Neural crest cell (in vitro differentiated cells): ENCODE data around the gene BCR. TPM values are rescaled to one million over a fixed set of nuclear protein-coding genes. Genes with fewer than 3 reads are reported as not detected.

Experiments
- DNase-seq: peaks from one replicate; pipeline ENCODE4 v3.0.0; 2021; ENCODE audit warnings: low read depth, mixed read lengths, low spot score
- H3K27ac Mint-ChIP-seq: one replicate; pipeline ENCODE4 v1.8.0; 2021; ENCODE audit warnings: mild to moderate bottlenecking, mixed read lengths; ENCODE audit not compliant: unreplicated experiment
- H3K27me3 Mint-ChIP-seq: 2 replicates; pipeline ENCODE4 v1.8.0; 2021; ENCODE audit warnings: low read depth, mild to moderate bottlenecking, mixed read lengths
- H3K36me3 Mint-ChIP-seq: 2 replicates; pipeline ENCODE4 v1.8.0; 2021; ENCODE audit warnings: low read depth, mild to moderate bottlenecking, mixed read lengths
- H3K4me1 Mint-ChIP-seq: 2 replicates; pipeline ENCODE4 v1.8.0; 2021; ENCODE audit warnings: mixed read lengths
- H3K4me3 Mint-ChIP-seq: one replicate; pipeline ENCODE4 v1.8.0; 2021; ENCODE audit warnings: mild to moderate bottlenecking, mixed read lengths
- H3K9me3 Mint-ChIP-seq: 2 replicates; pipeline ENCODE4 v1.8.0; 2021; ENCODE audit warnings: mixed read lengths
- total RNA-seq: library from RNA; stranded (reverse); gene quantifications from 2 replicates; pipeline ENCODE4 v1.2.1, GENCODE V29; 2021
- TF ChIP-seq, protein P1 (sequence below): fragments of 200-600 bp; sonication (generic); conservative IDR thresholded peaks from 2 replicates; pipeline ENCODE4 v1.5.0; 2021; ENCODE audit warnings: antibody characterized with exemption, mild to moderate bottlenecking

The BCR gene
- total RNA-seq, 1 donor from 2014 or later: 54.2 TPM

DNA sequence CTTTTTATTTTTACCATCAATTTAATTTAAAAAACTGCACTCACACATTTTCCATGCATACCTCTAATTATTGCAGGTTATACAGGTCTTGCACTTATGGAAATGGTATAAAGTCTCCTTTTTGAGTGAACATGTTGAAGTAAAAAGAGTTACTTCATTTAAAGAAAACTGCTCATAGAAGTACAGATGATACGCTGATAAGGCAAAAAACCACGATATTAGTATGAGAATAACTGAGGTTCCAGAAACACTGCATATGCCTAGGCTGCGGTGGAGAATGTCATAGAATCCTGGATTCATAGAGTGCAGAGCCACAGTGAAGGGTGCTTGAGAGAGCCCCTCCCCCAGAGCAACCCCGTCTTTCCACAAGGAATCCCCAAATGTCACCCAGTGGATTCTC lies 175.8 kb downstream of the BCR start:
- Mint-ChIP-seq H3K27ac (no peak overlapping the region), H3K4me1 (peaks cover 7% of the 10 kb centered on the region), H3K36me3 (no peaks in the 10 kb centered on the region), H3K4me3 (no peak overlapping the region), H3K9me3 (no peaks in the 10 kb centered on the region), H3K27me3 (peaks cover 44% of the 10 kb centered on the region)
- no peak for DNase-seq
- TF ChIP-seq, protein P1, sequence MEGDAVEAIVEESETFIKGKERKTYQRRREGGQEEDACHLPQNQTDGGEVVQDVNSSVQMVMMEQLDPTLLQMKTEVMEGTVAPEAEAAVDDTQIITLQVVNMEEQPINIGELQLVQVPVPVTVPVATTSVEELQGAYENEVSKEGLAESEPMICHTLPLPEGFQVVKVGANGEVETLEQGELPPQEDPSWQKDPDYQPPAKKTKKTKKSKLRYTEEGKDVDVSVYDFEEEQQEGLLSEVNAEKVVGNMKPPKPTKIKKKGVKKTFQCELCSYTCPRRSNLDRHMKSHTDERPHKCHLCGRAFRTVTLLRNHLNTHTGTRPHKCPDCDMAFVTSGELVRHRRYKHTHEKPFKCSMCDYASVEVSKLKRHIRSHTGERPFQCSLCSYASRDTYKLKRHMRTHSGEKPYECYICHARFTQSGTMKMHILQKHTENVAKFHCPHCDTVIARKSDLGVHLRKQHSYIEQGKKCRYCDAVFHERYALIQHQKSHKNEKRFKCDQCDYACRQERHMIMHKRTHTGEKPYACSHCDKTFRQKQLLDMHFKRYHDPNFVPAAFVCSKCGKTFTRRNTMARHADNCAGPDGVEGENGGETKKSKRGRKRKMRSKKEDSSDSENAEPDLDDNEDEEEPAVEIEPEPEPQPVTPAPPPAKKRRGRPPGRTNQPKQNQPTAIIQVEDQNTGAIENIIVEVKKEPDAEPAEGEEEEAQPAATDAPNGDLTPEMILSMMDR: no peak

DNA sequence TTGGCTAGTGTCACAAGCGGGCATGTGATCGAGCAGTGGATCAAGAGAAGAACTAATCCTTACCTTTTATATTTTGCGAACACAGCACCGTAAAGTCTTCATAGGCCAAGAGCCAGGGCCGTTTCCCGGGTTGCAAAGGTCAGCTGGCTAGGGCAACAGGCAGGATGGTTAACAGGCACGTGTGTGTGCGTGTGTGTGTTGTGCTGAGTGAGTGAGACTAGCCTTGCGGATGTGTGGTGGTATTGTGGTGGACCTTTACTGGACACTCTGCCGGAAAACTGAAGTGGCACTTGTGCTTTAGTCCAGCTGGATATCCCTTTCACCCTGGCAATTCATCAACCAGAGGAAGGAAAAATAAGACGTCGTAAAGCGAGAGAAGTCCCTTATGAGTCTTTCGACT lies 176.7 kb downstream of the BCR start:
- Mint-ChIP-seq H3K4me3 (no peak overlapping the region), H3K9me3 (no peaks in the 10 kb centered on the region), H3K36me3 (no peaks in the 10 kb centered on the region), H3K27ac (peak overlapping the region; percentile 74), H3K4me1 (peaks cover 7% of the 10 kb centered on the region), H3K27me3 (peaks cover 44% of the 10 kb centered on the region)
- DNase-seq: no peak
- TF ChIP-seq, protein P1: no peak

DNA sequence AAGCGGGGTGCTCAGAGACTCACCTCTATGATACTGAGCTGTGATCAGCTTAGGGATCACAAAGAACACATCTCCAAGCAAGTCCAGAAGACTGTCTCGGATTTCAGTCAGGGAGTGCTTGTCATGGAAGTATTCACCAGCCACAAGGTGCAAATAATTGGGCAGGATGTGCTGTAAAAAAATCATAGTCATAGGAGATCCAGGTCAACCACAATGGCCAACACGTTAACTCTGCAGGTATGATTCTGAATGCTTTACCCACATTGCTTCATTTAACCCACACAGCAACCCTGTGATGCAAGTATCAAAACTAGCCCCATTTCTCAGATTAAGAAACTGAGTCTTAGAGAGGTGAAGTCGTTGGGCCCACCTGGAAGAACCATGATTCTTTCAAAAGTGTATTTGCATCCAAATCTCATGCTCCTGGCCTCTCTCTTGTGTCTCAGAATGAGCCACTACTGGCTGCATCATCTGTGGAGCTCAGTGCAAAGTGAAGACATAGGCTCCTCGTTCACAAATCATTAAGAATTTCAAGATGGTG lies 179.3 kb downstream of the BCR start:
- Mint-ChIP-seq H3K27me3 (peaks cover 39% of the 10 kb centered on the region), H3K27ac (no peak overlapping the region), H3K4me3 (no peak overlapping the region), H3K36me3 (no peaks in the 10 kb centered on the region), H3K9me3 (no peaks in the 10 kb centered on the region), H3K4me1 (peaks cover 7% of the 10 kb centered on the region)
- TF ChIP-seq, protein P1: no peak
- no peak for DNase-seq

GRCh38 chr22:23361676-23362075 lies 181.4 kb downstream of the BCR start:
- no peak for DNase-seq
- Mint-ChIP-seq H3K27ac (peak overlapping the region; percentile 63), H3K36me3 (no peaks in the 10 kb centered on the region), H3K4me1 (peaks cover 6% of the 10 kb centered on the region), H3K9me3 (no peaks in the 10 kb centered on the region), H3K4me3 (no peak overlapping the region), H3K27me3 (peaks cover 54% of the 10 kb centered on the region)
- TF ChIP-seq, protein P1: no peak

DNA sequence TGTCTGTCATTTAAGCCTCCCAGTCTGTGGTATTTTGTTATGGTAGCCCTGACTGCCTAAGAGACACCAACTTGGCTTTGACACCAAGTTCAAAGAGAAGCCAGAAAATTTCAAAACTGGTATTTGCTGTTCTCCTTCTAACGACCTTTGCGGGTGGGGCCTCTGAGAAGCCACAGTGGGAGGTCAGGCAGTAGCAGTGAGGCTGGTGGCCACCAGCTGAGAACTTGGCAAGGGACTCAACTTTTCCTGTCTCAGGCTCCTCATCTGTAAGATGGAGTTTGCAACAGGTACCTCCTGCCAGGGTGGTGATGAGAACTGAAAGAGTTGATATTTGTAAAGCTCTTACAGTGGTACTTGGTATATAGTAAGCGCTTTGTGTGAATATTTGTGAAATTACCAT lies 183.4 kb downstream of the BCR start:
- Mint-ChIP-seq H3K27ac (no peak overlapping the region), H3K36me3 (no peaks in the 10 kb centered on the region), H3K27me3 (peaks cover 74% of the 10 kb centered on the region), H3K4me3 (no peak overlapping the region), H3K9me3 (no peaks in the 10 kb centered on the region), H3K4me1 (no peaks in the 10 kb centered on the region)
- TF ChIP-seq, protein P1: no peak
- DNase-seq: no peak
